GM21723 (cell line): ENCODE data around the gene FLT4.
A peak's percentile ranks its signal among the peaks of the same experiment; 100 is the strongest.
"Not testable (repeated sequence)": the region's sequence is repeated elsewhere in the genome, so short reads cannot be mapped to it uniquely, and the experiment has no call there.

ENCODE experiments used
- ATAC-seq: cut with Tn5 transposase; IDR thresholded peaks from one replicate; pipeline ENCODE4 v1.9.1; 2021; ENCODE audit warnings: mild to moderate bottlenecking, moderate library complexity; ENCODE audit not compliant: unreplicated experiment

Gene FLT4

DNA sequence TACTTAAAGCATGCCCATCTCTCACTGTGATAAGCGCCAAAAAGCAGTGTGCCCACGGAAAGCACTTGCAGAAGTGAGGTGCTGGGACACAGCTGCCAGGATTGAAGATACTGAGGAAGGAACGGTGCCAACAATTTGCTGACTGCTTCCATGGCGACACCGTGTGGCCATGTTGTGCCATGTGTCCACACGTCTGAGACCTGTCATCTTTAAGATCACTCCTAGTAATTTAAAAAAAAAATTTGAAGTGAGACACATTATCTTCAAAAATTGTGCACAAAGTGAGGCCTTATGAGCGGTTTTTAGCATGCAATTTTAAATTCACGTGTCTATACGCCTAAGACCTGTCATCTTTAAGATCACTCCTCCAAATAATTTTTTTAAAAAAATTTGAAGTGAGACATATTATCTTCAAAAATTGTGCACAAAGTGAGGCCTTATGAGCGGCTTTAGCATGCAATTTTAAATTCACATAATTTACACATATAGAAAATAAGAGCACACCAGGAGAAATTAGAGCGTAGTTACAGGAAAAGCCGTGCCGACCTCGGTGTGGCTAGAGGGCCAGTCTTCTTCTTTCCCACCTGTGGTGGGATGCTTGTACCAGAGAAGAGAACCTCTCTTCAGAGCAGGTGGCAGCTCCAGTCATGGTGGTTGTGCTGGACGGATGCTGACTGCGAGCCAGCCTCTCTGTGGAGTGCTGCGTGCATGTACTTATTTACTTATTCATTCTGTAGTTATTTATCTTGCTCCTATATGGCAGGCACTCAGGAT lies 21.4 kb upstream of the FLT4 start:
- ATAC-seq: peak; percentile 60

DNA sequence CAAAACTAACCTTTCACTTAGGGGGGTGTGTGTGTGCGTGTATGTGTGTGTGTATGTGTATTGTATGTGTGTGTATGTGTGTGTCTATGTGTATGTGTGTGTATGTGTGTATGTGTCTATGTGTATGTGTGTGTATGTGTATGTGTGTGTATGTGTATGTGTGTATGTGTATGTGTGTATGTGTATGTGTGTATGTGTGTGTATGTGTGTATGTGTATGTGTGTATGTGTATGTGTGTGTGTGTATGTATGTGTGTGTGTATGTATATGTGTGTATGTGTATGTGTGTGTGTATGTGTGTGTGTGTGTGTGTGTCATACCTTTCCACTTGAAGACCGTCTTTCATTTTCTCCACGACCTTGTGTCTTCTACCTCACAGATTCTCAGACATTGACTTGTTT lies 20.8 kb upstream of the FLT4 start:
- no peak for ATAC-seq

- no peak for ATAC-seq
Measured at GRCh38 chr5:180669661-180670060, 20.3 kb upstream of the FLT4 start.

GRCh38 chr5:180668835-180669596 lies 19.6 kb upstream of the FLT4 start:
- ATAC-seq: no peak

DNA sequence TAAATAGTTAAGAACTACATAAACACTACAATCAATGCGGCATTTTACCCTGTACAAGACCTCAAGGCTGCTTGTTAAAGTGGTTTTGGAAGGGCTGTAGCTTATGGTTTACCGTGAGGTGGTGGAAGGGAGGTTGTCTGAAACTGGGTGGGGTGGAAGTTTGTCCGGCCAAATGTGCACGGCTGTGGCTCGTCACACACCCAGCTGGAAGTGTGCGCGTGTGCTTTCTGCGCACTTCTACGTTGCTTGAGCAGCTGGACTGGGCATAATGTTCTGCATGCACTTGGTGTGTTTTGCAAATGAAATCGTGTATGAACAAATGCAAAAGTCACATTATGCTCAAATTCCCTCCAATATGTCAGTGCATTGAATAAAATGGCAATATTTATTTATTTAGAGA lies 17.4 kb upstream of the FLT4 start:
- no peak for ATAC-seq

- no peak for ATAC-seq
Measured at GRCh38 chr5:180665682-180666404, 16.4 kb upstream of the FLT4 start.

- no peak for ATAC-seq
Measured at GRCh38 chr5:180658774-180659564, 9.6 kb upstream of the FLT4 start.

GRCh38 chr5:180655243-180655642 lies 5.8 kb upstream of the FLT4 start:
- ATAC-seq: not testable (repeated sequence)

DNA sequence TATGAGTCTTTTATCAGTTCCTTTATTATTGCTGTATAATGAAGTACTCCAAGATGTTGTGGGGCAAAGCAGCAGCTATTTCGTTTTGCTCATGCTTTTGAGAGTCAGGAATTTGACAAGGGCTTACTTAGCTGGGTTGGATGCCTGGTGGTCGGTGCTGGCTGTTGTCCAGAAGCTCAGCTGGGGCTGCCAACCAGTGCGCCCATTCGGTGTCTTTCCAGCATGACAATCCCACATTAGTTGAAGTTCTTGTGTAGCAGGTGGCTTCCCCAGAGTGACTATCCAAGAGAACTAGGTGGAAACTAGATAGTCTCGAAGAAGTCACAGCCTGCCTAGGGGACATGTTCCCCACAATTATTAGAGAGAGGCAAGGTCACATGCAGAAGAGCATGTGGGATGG lies 3.4 kb upstream of the FLT4 start:
- ATAC-seq: no peak

DNA sequence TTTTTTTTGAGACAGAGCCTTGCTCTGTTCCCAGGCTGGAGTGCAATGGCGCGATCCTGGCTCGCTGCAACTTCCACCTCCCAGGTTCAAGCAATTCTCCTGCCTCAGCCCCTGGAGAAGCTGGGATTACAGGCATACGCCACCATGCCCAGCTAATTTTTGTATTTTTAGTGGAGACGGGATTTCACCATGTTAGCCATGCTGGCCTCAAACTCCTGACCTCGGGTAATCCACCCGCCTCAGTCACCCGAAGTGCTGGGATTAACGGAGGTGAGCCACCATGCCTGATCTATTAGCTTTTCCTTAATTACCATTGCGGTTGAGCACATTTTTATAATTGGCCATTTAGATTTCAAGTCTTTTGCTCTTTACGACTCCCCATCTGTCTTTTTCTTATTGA lies 2.9 kb upstream of the FLT4 start:
- no peak for ATAC-seq

DNA sequence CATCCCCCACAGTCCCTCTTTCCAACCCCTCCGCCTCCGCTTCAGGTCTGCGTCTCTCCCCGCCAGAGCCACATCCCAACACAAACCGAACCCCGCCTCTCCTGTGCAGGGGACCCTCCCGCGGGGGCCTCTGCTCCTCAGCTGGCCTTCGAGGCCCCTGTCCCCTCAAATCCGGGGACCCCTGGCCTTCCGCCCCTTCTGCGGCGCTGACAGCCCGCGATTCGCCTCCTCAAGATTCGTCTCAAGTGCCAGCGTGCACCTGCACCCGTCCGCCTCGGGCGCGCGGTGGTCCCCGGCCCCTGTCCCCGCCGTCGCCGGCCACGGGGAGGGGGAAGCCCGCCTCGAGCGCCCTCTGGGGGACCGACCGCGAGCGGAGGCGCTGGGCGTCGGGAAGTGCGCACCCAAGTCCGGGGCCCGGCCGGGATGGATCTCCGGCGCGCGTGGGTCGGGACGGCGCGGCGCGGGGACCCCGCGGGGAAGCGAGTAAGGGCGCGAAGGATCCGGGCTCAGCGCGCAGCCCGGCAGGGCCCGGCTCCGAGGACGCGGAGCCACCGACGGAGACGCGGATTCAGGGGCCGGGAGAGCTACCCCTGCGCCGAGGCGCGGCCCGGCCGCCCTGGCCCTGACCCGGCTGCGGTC lies 623 bp downstream of the FLT4 start:
- no peak for ATAC-seq

DNA sequence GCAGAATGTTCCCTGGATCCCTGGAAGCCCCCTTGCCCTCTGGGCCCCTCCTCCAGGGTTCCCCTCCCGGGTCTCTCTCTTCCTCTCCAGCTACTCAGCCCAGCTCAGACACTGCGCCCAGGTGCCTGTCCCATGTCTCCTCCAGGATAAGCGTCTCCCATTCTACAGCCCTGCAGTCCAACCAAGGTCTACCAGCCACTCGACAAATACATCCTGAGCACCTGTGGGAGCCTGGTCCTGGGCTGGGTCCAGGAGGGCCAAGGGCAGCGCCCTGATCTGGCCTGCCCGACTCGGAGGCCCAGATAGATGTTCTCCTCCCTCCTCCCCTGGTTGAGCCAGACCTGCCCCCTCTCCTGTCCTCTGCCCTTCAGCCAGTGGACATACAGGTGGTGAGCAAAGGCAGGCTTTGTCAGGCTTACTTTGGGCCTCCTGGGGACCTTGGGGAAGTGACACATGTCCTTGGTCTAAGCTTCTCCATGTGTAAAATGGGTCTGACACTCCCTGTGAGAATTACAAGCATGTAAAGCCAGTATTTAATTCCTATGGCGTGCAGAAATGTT lies 1.4 kb downstream of the FLT4 start:
- no peak for ATAC-seq

DNA sequence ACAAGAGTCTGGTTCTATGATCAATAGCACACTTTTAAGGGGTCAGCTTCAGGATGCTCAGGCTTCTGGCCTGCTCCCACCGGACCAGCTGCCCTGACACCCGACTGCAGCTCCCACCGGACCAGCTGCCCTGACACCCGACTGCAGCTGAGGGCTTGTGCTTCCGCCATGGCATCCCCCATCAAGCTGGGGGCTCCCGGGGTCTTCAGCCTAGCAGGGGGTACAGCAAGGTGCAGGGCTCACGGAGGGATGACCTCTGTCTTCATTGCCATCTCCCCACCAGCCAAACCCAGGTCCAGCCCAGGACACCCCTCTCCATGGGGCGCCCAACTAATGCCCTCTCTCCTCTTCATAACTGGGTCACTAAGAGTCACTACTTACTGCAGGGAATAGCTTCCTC lies 1.9 kb downstream of the FLT4 start:
- no peak for ATAC-seq

DNA sequence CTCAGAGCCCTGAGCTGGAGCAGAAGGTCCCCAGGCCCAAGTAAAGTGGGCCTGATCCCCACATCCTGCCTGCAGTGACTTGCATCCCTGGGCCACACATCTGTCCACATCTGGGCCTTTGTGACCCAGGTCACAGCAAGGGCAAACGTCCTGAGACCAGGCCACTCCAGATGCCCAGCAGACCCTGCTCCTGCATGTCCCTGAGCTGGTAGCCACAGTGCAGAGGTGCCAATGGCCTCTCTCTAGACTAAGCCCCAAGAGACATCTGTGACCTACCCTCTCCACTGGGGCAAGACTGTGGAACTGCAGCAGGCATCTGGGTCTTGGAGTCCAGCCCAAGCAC lies 2.5 kb downstream of the FLT4 start:
- ATAC-seq: no peak

- ATAC-seq: no peak
Measured at GRCh38 chr5:180646289-180646962, 3.0 kb downstream of the FLT4 start.

DNA sequence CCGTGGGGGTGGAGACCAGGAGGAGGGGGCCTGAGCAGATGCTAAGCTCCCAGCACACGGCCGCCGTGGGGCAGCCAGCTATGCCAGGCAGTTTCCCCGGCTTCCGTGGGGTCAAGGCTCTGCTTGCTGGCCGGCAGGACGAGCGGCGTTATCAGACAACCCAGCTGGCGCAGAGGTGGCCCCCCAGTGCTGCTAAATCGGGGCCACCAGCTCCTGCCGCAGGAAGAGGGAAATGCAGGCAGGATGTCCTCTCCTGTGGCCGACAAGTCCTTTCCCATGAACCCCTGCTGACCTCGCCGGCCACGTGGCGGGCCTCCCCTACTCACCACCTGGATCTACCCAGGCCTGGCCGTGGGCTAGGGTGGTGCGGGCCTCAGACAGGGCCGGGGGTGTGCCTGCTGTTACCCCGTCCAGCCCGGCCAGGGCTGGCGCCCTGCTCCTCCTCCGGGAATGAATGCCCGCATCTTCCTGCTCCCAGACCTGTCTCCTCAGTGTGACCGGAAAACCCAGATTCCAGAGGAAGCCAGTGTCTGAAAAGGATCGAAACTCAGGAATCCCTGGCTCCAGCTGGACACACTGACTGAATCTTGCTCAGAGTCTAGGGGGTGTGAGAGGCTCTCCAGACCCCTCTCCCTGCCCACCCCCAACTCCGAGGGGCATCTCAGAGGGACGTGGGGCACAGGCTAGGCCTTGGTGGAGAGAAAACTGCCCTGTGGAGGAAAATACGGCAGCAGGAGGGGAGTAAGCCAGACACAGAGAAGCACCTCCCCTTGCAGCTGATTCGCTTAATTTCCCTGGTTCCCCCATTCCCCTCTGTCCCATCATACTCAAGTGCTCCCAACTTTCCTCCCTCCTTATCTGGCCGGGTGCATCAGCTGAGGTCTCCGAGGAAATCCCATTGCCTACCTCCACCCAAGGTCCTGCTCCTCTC lies 3.9 kb downstream of the FLT4 start:
- ATAC-seq: no peak

DNA sequence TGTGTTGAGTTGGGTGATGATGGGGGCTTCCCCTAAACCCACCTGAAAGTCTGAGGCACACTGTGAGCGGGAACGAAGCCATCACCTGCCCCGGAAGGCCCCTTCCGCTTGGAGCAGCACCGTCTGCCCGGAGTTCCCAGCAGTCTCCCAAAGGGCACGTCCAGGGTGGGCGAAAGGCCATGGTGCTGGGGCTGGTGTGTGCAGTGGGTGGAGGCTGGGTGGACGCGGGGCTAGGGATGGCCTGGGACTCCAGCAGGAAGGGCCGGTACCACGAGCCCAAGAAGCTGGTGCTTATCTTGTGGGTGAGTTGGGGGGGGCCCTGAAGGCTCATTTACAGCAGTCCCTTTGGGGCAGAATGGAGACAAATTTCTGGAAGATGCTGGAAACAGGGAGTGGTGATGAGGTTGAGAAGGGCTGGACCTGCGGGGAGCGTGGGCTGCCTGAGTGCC lies 4.6 kb downstream of the FLT4 start:
- ATAC-seq: no peak

GRCh38 chr5:180644129-180644824 lies 5.1 kb downstream of the FLT4 start:
- ATAC-seq: no peak
